WERI-Rb-1 (cell line): Measurements from ENCODE around the gene BRAP.
"Not testable (repeated sequence)": the region's sequence is repeated elsewhere in the genome, so short reads cannot be mapped to it uniquely, and the experiment has no call there.

Experiments
- DNase-seq: peaks from one replicate; pipeline ENCODE4 v3.0.0-alpha.2; 2020
- H3K27ac ChIP-seq: fragments of 250-450 bp; sonication (Bioruptor Pico); 2 replicates; pipeline ENCODE4 v1.5.1; 2020; ENCODE audit warnings: mild to moderate bottlenecking, moderate library complexity
- H3K27me3 ChIP-seq: fragments of 250-450 bp; sonication (Bioruptor Pico); 2 replicates; pipeline ENCODE4 v1.5.1; 2021; ENCODE audit warnings: mild to moderate bottlenecking, low read depth, moderate library complexity; ENCODE audit not compliant: insufficient read depth, severe bottlenecking
- H3K36me3 ChIP-seq: fragments of 250-450 bp; sonication (Bioruptor Pico); 2 replicates; pipeline ENCODE4 v1.5.1; 2020; ENCODE audit warnings: mild to moderate bottlenecking, moderate library complexity
- H3K4me3 ChIP-seq: 2 replicates; pipeline ENCODE4 v1.5.1; 2011; ENCODE audit warnings: low read depth, mild to moderate bottlenecking, control low read depth, low read length
- H3K9me3 ChIP-seq: fragments of 250-450 bp; sonication (Bioruptor Pico); 2 replicates; pipeline ENCODE4 v1.5.1; 2021; ENCODE audit warnings: mild to moderate bottlenecking, moderate library complexity; ENCODE audit not compliant: severe bottlenecking
- CTCF ChIP-seq: IDR thresholded peaks from 2 replicates; pipeline ENCODE4 v1.5.1; 2011; ENCODE audit warnings: low read depth, mild to moderate bottlenecking, control low read depth, inconsistent platforms, low read length

Gene BRAP

GRCh38 chr12:111664499-111664898, 21.3 kb downstream of the BRAP start:
- H3K36me3 ChIP-seq = peaks cover 30% of the 10 kb centered on the region

DNA sequence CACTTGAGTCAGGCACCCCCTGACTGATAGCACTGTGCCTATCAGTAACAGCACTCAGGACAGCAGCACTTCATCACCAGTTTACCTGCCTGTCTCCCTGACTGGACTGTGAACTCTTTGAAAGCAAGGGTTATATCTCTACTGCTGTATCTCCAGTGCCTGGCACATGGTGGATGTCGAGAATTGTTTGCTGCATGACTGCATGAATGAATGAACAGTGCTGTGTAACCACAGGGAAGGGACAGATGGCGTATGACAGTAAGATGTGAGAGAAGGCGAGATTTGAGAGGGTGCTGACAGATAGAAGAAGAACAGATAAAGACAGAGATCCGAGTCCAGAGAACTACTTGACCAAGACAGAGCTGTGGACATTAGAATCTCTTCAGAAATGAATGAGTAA, 29.7 kb downstream of the BRAP start:
- Histone ChIP-seq H3K27ac (no peak overlapping the region), H3K4me3 (no peak overlapping the region), H3K27me3 (no peaks in the 10 kb centered on the region), H3K9me3 (no peaks in the 10 kb centered on the region), H3K36me3 (peaks cover 75% of the 10 kb centered on the region)
- no peak for DNase-seq
- TF ChIP-seq CTCF = no peak

More at GRCh38 chr12:111664499-111664898, 21.3 kb downstream of the BRAP start:
- TF ChIP-seq CTCF = no peak
- no peak for DNase-seq
- Histone ChIP-seq H3K27me3 (no peaks in the 10 kb centered on the region), H3K4me3 (no peak overlapping the region), H3K27ac (no peak overlapping the region), H3K9me3 (no peaks in the 10 kb centered on the region)

GRCh38 chr12:111655356-111655755, 30.4 kb downstream of the BRAP start:
- Histone ChIP-seq H3K36me3 (peaks cover 77% of the 10 kb centered on the region), H3K9me3 (no peaks in the 10 kb centered on the region), H3K27ac (no peak overlapping the region), H3K4me3 (no peak overlapping the region), H3K27me3 (no peaks in the 10 kb centered on the region)
- DNase-seq = no peak
- no peak for TF ChIP-seq CTCF

DNA sequence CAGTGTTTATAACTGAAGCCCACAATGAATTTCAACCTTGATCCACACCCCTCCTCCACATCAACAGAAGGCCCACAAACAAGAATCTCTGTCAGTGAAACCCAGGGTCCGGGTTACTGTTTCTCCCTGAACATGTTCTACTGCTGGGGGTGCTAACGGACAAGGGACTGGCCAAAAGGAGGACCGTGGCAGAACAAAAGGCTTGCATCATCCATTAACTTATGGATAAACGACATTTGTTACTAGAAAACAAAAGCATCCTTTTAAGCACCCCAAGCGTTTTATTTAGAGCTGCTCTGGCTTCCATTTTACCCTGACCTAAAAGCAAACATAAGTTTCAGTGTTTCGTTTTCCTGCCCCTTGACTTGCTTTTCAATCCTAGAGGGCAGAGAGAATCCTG, 32.2 kb downstream of the BRAP start:
- DNase-seq = no peak
- Histone ChIP-seq H3K4me3 (no peak overlapping the region), H3K27ac (no peak overlapping the region), H3K9me3 (no peaks in the 10 kb centered on the region), H3K36me3 (peaks cover 75% of the 10 kb centered on the region), H3K27me3 (no peaks in the 10 kb centered on the region)
- no peak for TF ChIP-seq CTCF

GRCh38 chr12:111652530-111652929, 33.2 kb downstream of the BRAP start:
- H3K27ac ChIP-seq, H3K27me3 ChIP-seq: not testable (repeated sequence)
- H3K36me3 ChIP-seq = peaks cover 66% of the 10 kb centered on the region

DNA sequence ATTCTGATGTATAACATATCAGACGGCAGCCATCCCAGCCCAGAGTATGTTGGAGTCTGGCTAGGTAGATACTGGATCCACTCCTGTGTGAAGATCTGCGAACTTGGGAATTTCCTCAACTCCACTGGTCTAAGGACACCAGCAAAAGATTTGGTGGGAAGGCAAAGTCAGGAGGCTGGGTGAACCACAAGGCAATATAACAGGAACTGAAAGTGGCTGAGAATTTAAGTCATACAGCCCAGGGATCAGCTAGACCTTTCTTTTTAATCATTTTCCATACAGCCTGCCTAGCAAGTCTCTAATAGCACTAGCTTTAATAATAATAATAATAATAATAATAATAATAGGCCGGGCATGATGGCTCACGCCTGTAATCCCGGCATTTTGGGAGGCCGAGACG, 34.8 kb downstream of the BRAP start:
- Histone ChIP-seq H3K36me3 (peaks cover 65% of the 10 kb centered on the region), H3K4me3 (no peak overlapping the region), H3K27me3 (no peaks in the 10 kb centered on the region), H3K27ac (no peak overlapping the region), H3K9me3 (no peaks in the 10 kb centered on the region)
- DNase-seq = no peak
- no peak for TF ChIP-seq CTCF

More at GRCh38 chr12:111652530-111652929, 33.2 kb downstream of the BRAP start:
- not testable (repeated sequence) for H3K9me3 ChIP-seq, DNase-seq, H3K4me3 ChIP-seq
